ENCODE results near the gene KDM5B.

KDM5B gene

DNA sequence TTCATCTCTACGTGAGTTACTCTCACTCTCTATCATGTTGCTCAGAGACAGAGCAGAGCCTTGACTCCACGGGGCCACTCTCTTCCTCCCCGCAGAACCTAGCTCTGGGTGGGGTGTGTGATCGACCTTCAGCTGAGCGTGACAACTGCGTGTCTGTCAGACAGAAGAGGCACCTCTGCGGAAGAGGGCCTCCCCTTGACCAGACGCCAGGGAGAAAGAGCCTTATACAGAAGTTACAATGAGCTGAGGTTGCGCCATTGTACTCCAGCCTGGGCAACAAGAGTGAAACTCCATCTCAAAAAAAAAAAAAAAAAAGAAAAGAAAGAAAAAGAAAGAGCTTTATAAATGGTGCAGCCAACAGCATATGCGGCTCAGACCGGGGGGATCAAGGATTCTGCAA, 120.9 kb downstream of the KDM5B start:
- H3K4me1 ChIP-seq (ENCODE audit: control insufficient read depth, insufficient read depth, low read length) = no peaks in the 10 kb centered on the region
- no peak overlapping the region for H3K4me3 ChIP-seq (ENCODE audit: low read depth, low read length)
- TF ChIP-seq ZNF76 (tag by site-specific recombination; IDR thresholded peaks at IDR 0.05; ENCODE audit: borderline replicate concordance, low read depth) (no peak), ZNF24 (tag by site-specific recombination; IDR thresholded peaks at IDR 0.05) (no peak), YY1 (tag by site-specific recombination; IDR thresholded peaks at IDR 0.05) (no peak), ZNF202 (tag by site-specific recombination; IDR thresholded peaks at IDR 0.05; ENCODE audit: borderline replicate concordance) (no peak), ZNF501 (tag by site-specific recombination; IDR thresholded peaks at IDR 0.05) (no peak), ZNF274 (IDR thresholded peaks at IDR 0.05; ENCODE audit: low read length) (no peak), ZNF274 (tag by site-specific recombination; IDR thresholded peaks at IDR 0.05; ENCODE audit: borderline replicate concordance) (no peak), ZNF530 (tag by site-specific recombination; IDR thresholded peaks at IDR 0.05; ENCODE audit: low read depth) (no peak), ZNF292 (tag by site-specific recombination; IDR thresholded peaks at IDR 0.05; ENCODE audit: borderline replicate concordance, low read depth) (no peak), ZNF664 (tag by site-specific recombination; IDR thresholded peaks at IDR 0.05) (no peak), OSR2 (tag by site-specific recombination; IDR thresholded peaks at IDR 0.05) (no peak), ZBTB7A (tag by site-specific recombination; IDR thresholded peaks at IDR 0.05; ENCODE audit: low read depth) (no peak), KLF9 (tag by site-specific recombination; IDR thresholded peaks at IDR 0.05; ENCODE audit: low read depth) (no peak), SETDB1 (IDR thresholded peaks at IDR 0.05; ENCODE audit: insufficient read length, low read length) (no peak)
- TF ChIP-seq, protein P1, sequence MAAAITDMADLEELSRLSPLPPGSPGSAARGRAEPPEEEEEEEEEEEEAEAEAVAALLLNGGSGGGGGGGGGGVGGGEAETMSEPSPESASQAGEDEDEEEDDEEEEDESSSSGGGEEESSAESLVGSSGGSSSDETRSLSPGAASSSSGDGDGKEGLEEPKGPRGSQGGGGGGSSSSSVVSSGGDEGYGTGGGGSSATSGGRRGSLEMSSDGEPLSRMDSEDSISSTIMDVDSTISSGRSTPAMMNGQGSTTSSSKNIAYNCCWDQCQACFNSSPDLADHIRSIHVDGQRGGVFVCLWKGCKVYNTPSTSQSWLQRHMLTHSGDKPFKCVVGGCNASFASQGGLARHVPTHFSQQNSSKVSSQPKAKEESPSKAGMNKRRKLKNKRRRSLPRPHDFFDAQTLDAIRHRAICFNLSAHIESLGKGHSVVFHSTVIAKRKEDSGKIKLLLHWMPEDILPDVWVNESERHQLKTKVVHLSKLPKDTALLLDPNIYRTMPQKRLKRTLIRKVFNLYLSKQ (tag by site-specific recombination; IDR thresholded peaks at IDR 0.05; ENCODE audit: borderline replicate concordance) = no peak
- TF ChIP-seq, protein P2, sequence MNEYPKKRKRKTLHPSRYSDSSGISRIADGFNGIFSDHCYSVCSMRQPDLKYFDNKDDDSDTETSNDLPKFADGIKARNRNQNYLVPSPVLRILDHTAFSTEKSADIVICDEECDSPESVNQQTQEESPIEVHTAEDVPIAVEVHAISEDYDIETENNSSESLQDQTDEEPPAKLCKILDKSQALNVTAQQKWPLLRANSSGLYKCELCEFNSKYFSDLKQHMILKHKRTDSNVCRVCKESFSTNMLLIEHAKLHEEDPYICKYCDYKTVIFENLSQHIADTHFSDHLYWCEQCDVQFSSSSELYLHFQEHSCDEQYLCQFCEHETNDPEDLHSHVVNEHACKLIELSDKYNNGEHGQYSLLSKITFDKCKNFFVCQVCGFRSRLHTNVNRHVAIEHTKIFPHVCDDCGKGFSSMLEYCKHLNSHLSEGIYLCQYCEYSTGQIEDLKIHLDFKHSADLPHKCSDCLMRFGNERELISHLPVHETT (tag by site-specific recombination; IDR thresholded peaks at IDR 0.05) = no peak
- TF ChIP-seq, protein P3, sequence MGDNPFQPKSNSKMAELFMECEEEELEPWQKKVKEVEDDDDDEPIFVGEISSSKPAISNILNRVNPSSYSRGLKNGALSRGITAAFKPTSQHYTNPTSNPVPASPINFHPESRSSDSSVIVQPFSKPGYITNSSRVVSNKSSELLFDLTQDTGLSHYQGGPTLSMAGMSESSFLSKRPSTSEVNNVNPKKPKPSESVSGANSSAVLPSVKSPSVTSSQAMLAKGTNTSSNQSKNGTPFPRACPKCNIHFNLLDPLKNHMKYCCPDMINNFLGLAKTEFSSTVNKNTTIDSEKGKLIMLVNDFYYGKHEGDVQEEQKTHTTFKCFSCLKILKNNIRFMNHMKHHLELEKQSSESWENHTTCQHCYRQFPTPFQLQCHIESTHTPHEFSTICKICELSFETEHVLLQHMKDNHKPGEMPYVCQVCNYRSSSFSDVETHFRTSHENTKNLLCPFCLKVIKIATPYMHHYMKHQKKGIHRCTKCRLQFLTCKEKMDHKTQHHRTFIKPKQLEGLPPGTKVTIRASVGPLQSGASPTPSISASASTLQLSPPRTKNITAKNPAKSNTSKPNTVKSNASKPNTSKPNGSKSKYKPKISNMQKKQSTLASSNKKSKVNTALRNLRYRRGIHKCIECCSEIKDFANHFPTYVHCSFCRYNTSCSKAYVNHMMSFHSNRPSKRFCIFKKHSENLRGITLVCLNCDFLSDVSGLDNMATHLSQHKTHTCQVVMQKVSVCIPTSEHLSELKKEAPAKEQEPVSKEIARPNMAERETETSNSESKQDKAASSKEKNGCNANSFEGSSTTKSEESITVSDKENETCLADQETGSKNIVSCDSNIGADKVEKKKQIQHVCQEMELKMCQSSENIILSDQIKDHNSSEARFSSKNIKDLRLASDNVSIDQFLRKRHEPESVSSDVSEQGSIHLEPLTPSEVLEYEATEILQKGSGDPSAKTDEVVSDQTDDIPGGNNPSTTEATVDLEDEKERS (tag by site-specific recombination; IDR thresholded peaks at IDR 0.05) = no peak
- H3K9me3 ChIP-seq (ENCODE audit: control insufficient read depth, insufficient read depth, low read depth, low read length) = no peaks in the 10 kb centered on the region
- no peak overlapping the region for H3K27ac ChIP-seq (ENCODE audit: extremely low read depth, low read depth, low read length)
- no peaks in the 10 kb centered on the region for H3K36me3 ChIP-seq (ENCODE audit: control insufficient read depth in 2 of 2, insufficient read depth in 1 of 2, low read length in 2 of 2)
- ChIA-PET POLR2A (no interaction called here), CTCF (interaction anchor here (0.6 to 1.9 kb wide), 4 partner anchors 20 to 182 kb away, joined by 3 to 6 read pairs (median 4); no protein-coding TSS in a partner anchor)

DNA sequence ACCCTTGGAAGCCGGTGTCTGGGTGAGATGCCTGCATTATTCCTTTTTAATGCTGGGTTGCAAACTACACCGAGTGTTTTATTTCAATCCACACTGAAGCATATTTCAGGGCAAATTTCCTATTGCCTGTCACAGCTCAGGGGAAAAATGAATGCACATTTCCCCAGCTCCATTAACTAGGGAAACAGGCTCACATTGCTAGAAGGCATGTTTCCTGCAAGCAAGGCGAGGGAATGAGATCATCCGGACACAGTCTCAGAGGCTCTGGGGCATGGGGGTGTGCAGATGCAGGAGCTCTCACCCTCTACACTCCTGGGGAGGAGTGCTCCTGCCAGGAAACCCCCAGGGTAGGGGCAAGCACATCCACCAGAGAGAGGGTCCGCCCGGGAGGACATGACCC, 122.6 kb downstream of the KDM5B start:
- no peaks in the 10 kb centered on the region for H3K9me3 ChIP-seq (ENCODE audit: control insufficient read depth, insufficient read depth, low read depth, low read length)
- no peaks in the 10 kb centered on the region for H3K36me3 ChIP-seq (ENCODE audit: control insufficient read depth in 2 of 2, insufficient read depth in 1 of 2, low read length in 2 of 2)
- no peak for TF ChIP-seq ZNF155 (tag by site-specific recombination; IDR thresholded peaks at IDR 0.05)
- TF ChIP-seq ZBTB17 (tag by site-specific recombination; IDR thresholded peaks at IDR 0.05) = no peak
- no peak for TF ChIP-seq GLIS1 (tag by site-specific recombination; IDR thresholded peaks at IDR 0.05)
- CTCF ChIA-PET = interaction anchor here (1.7 to 1.9 kb wide), 2 partner anchors 27 to 34 kb away, joined by 3 to 6 read pairs; no protein-coding TSS in a partner anchor
- no peak overlapping the region for H3K27ac ChIP-seq (ENCODE audit: extremely low read depth, low read depth, low read length)
- H3K4me1 ChIP-seq (ENCODE audit: control insufficient read depth, insufficient read depth, low read length) = no peaks in the 10 kb centered on the region
- no peak overlapping the region for H3K4me3 ChIP-seq (ENCODE audit: low read depth, low read length)
- POLR2A ChIA-PET = no interaction called here

Measured in HEK293 (cell line).